ENCODE results near the gene C1QTNF8.

C1QTNF8 gene, protein sequence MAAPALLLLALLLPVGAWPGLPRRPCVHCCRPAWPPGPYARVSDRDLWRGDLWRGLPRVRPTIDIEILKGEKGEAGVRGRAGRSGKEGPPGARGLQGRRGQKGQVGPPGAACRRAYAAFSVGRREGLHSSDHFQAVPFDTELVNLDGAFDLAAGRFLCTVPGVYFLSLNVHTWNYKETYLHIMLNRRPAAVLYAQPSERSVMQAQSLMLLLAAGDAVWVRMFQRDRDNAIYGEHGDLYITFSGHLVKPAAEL

DNA sequence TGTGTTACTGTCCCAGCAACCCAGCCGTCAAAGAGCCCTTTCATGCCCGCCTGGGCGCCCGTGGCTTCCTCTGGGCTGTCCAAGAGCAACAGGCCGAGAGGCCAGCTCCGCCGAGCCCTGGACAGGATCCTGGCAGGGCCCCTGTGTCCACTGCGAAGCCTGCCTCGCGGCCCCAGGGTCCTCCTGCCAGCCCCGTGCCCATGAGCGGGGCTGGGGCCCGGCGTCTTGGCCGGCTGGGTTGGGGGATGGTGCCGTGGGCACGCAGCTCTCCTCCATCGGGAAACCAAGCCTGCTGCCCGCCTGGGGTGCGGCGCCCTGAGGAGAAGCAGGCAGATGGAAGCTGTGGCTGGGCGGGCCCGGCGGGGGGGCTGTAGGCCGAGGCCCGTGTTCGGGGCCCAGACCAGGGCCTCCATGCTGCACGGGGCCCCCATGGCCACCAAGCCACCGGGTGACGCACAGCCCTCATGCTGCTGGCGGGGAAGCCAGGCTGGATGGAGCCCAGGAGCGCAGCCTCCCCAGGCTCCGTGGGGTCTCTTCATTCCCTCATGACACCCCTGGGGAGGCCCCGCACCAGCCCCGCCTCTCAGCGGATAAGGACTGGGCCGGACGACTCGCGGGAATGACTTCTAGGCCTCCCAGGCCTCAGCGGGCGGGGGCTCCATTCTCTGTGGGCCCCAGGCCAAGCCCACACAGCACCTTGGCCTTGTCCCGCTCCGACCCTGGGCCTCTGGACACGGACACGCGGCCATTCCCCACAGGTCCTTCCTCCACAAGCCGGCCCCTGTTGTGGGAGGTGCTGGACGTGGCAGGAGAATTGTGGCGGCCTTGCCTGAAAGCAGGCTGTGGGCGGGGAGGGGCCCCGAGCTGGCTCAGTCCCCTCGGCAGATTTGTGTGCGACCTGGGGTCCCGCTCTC is at the start of gene C1QTNF8:
Gene C1QTNF8, minus strand, starts transcription at position 76 of the 914 bp plus-strand sequence. CDS start 1,322 bp downstream, outside the sequence.
- DNase-seq = no peak

DNA sequence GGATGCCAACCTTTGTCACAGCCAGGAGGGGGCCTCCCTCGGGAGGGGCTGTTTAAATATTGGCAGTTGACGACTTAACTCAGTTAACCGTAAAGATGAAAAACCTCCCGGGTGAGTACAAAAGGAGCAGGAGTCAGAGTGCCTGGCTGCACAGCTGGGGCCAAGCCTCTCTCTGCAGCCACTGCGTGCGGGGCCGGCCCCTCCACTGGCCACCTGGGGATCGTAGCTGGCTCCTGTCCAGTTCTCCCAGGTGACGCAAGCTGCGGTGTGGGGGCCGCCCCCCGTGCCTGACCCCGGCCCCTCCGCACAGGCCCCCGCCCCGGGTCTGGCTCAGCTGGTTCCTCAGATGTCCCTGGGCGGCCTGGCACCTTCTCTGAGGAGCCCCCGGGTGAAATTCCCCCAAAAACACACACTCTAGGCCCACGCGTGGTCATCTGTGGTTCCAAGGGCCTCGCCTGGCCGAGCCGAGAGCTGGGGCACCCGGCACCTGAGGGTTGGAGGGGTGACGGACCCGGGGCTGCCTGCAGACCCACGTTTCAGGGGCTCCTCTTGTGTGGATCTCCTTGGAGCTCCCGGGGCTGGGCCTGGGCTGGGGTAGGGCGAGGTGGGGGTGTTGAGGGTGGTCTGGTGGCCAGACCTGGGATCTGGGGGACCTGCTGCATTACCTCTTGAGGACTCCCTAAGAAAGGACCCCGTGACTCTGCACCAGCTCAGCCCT is 49.5 kb upstream of the C1QTNF8 start:
- DNase-seq = no peak

DNA sequence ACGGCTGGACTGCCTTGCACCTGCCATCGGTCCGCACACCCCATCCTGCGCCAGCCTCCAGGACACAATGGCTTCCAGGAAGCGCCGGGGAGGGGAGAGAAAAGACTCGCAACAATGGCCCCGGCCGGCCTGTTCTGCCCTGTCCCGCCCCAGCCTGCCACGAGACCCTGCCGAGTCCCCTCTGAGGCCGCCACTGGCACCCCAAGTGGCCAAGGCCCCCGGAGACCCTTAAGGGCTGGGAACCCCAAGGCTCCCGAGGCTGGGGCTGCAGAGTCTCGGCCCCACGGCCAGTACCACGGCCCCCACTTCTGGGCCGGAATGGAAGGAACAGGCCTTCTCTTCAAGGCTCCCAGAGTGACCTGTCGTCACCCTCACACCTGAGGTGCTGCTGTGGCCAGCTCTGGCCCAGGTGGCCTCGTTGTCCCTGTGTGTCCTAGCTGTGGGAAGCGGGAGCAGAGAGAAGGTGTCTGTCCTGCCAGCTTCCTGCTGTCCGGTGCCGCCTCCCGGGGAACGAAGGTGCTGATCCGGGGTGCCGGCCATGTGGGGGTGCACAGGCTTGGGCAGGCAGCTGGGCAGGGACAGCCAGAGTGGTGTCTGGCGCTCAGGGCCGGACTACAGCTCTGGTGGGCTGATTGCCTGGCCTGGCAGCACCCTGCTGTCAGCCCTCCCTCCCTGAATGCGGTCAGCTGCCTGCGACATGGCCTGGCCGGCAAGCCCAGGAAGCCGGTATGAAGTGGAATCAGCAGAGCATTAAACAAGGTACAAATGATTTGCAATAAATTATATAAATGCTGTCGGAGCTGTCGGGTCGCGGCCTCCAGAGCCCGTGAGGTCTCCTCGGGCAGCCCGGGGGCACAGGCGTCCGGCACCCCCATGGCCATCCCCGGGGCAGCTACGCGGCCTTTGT is 48.7 kb upstream of the C1QTNF8 start:
- no peak for DNase-seq

DNA sequence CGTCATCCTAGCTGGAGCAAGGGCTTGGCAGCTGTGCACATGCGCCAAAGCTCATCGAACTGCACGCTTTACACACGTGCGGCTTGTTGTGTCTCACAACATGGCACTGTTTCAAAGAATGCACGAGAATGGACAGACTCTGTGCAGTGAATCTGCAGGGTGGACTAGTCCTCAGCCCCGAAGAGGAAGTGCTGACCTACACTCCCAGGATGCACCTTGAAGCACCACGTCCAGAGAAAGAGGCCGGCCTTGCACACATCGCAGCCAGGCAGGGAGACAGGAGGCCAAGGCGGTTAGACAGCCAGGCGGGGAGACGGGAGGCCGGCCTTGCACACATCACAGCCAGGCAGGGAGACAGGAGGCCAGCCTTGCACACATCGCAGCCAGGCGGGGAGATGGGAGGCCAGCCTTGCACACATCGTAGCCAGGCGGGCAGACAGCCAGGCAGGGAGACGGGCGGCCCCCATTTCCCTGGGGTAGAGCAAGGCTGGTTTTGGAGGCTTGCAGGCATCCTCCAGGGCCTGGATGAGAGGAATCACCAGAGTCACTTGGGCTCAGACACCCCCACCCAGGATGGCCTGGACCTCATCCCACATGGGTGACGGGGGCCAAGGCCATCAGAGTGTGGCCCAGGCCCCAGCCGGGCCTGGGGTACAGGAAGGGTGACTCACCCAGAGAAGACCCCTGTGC is 47.9 kb upstream of the C1QTNF8 start:
- DNase-seq = no peak

DNA sequence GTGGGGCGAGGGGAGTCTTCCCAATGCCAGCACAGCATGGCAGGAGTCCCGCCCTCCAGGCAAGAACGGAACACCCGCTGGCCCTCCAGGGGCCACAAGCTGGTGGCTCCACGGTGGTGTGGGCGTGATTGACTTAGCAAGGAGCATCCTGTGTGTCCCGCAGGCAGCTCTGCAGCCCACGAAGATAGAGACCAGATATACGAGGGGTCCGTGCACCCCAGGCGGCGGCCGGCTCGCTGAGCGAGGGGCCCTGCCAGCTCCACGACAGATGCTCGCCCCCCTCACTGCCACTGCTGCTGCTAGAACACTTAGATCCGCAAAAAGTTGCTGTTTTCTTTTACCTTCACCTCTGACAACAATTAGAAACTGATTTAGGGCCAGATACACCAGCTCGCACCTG is 46.9 kb upstream of the C1QTNF8 start:
- DNase-seq = no peak

DNA sequence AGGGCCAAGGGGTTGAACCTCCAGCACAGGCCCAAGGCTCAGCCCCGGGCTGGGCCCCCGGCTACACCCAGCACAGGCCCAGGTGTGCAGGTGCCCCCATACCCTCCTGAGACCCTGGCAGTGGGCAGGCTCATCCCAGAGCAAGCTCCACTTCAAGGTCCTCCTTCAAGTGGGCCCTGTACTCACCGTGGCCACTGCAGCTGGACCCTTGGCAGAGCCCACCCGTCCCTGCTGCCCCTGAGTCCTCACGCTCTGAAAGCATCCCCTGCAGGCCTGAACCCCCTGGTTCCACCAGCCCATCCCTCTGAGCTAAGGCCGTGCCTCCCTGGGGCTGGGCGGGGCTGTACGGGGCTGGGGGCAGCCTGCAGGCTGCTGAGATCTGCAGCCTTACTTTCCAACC is 45.7 kb upstream of the C1QTNF8 start:
- no peak for DNase-seq

DNA sequence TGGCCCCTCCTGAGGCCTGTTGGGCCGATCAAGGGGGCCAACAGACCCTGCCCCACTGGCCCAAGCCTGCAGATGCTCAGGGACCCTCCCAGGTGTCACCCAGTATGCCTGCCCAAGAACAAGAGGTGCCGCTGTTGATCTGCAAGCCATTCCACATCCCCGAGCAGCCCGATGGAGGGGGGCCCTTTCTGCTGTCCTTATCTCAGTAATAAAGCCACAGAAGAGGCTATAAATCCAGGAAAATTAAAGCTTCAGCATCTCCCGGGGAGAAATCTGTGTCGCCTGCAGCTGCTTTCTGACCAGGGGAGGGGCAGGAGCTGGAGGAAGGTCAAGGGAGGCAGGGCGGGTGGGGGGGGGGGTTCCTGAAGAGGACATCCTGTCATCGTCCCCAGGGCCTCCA is 45.1 kb upstream of the C1QTNF8 start:
- no peak for DNase-seq

DNA sequence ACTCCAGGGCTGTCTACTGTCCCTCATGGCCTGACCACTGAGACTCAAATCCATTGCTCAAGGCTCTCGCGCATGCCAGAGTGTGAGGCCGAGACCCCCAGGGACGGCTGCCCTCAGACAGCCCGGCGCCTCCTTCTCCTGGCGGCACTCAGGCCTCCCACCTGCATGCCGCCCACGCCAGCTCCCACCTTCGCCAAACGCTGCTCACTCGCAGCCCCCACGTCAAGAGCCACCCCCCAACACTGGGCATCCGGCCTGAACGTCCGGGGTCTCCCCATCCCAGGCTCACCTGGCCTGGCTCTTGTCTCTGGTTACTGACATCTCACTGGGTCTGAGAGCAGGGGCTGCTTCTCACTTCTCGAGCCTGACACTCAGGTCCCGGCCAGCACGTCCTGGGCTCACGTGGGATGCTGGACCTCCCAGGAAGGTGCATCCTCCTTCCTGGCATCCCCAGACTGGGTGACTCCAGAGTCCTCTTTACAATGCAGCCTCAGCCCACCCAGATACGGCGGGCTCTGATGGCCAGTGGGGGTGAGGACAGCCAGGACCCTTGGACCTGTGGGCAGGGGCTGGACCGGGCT is 44.6 kb upstream of the C1QTNF8 start:
- DNase-seq = no peak

DNA sequence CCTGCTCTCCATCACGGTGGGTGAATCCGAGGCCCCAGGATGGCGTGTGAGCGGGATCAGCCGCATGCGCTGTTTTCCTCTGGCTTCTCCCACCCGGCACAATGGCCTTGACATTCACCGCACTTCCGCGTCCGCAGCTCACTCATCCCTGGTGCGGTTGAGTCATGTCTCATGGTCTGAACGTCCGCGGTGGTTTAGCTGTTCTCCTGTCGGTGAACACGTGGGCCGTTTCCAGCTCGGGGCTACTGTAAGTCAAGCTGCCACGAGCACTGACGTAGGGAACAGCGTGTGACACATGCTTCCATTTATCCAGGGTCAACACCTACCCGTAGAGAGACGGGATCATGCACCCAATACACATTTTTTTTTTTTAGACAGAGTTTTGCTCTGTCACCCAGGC is 41.6 kb upstream of the C1QTNF8 start:
- no peak for DNase-seq

DNA sequence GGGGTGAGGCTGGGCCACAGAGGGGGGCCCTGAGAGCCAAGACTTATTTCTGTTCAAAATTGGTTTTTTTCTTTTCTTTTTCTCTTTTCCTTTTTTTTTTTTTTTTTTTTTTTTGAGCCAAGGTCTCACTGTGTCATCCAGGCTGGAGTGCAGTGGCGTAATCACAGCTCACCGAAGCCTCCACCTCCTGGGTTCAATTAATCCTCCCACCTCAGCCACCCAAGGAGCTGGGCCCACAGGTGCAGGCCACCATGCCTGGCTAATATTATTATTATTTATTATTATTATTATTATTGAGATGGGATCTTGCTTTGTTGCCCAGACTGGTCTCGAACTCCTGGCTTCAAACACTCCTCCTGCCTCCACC is 39.4 kb upstream of the C1QTNF8 start:
- no peak for DNase-seq

DNA sequence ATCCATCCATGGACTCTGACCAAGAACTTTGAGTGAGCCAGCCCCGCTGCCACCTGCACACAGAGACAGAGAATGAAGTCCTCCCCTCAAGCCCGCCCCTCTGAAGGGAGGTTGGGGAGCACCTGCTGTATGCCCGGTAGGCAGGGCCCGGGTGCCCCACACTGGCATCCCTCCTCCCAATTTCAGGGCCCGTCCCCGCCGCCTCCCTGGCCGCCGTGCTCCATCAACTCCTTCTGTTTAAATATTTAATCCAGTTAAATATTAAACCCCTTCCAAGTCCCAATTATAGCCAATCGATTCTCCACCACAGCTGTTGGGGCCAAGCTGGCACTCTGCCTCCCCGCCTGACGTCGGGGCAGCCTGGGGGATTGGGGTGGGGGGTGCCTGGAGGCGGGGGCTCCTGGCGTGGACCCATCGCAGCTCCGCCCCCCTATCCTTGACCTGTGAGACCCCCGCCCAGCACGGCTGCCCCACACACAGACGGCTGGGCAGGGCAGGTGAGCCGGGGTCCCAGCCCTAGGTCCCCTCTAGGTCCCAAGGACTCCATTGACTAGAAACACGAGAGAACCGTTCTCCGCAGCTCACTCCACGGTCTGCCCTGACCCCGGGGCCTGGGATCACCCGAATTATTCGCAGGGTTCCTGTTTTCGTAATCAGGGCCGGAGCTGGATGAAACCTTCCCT is 38.9 kb upstream of the C1QTNF8 start:
- DNase-seq = no peak

DNA sequence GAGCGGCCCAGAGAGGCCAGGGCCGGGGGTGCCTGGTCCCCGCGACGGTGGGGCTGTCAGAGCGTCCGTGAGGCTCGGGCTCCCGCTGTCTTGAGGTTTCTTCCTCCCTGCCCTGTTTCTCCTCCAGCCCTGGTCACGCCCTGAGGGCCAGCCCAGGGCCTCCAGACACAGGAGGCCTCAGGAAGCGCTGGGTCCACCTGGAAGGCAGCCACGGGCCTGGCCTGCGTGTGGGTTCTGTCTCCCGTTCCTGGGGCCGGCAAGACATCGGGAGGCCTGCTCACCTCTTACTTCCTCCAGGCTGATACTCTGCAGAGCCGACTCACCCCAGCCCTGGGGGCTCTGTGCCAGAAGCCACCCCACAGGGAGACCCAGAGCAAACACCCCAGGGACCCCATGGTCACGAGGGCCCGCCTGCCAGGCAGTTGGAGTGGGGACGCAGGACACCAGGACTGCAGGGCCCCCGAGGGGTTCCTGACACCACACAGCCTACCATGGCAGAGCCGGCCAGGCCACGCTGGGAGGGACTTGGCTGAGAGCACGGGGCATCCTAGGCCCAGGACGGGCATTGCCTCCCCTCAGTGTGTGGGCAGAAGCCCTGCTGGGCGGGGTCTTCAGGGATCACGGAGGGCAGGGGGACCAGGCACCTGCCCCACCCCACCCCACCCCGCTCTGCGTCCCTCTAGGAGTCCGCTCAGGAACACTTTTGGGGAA is 37.9 kb upstream of the C1QTNF8 start:
- no peak for DNase-seq

DNA sequence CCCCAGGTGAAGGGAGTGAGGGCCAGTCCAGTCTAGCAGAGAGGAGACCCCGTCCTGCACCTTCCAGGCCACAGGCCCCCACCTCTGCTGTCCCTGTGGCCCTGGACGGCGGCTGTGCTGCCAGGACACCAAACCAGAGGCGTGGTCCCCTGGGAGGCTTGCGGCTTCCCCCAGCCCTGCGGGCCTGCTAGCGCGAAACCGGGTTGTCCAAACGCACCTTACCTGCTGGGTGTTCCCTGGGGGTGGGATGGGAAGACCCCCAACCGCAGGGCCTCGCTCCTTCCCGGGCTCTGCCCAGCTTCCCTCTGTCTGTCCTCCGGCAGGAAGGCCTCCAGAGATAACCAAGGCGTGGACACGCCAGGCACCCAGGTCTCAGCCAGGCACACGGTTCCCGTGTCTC is 37.2 kb upstream of the C1QTNF8 start:
- DNase-seq = no peak

DNA sequence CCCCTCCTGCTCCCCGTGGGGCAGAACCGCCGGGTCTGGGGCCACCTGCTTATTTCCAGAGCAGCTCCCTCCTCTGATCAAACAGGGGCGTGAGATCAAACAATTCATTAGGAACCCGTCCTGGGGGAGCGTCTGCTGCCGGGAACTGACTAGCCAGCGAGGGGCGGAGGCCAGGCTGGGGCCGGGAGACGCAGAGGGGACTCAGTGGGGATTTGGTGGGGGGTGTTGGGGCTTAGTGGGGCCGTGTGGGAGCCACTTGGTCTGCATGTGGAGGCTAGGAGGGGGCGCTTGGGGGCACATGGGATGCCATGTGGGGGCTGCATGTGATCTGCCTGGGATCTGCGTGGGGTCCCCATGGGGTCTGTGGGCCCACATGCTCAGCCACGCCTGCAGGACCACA is 36.4 kb upstream of the C1QTNF8 start:
- no peak for DNase-seq

DNA sequence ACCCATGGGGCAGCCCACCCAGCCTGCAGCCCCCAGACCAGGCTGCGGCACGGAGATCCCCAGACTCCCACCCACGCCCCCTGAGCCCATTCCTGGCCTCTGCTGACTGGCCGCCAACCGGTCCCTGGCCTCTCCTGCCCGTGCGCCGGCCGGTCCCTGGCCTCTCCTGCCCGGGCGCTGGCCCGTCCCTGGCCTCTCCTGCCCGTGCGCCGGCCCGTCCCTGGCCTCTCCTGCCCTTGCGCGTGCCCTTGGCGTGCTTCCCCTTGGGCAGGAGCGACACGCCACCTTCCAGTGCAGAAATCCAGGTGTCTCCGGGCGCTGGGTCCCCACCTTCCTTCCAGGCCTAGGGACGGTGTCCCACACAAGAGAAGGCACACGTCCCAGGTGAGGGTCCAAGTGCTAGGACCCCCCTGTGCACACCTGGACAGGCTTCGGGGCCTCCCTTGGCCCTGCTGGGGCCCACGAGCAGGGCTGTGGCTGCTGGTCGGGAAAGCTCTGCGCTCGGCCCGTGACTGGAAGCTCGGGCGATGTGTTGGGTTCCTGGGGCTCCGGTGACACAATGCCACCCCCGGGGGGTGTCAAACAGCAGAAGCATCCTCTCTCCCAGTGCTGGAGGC is 35.4 kb upstream of the C1QTNF8 start:
- no peak for DNase-seq

DNA sequence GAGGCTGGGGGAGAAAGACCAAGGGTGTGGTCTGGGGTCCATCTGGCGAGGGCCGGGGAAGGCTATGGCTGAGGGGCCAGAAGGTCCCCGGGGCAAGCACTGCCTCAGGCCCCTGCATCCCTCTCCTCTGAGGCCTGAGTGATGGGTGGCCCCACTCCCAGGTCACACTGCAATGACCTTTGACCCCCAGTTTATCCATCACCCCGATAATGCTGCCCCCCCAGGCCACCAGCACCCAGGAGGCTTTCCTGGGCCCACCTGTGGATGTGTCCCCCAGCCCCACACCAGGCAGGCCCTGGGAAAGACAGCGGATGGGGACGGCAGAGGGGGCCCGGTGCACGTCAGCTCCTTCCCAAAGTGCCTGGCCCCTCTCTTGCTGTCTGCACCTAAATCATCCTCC is 34.3 kb upstream of the C1QTNF8 start:
- DNase-seq = no peak

DNA sequence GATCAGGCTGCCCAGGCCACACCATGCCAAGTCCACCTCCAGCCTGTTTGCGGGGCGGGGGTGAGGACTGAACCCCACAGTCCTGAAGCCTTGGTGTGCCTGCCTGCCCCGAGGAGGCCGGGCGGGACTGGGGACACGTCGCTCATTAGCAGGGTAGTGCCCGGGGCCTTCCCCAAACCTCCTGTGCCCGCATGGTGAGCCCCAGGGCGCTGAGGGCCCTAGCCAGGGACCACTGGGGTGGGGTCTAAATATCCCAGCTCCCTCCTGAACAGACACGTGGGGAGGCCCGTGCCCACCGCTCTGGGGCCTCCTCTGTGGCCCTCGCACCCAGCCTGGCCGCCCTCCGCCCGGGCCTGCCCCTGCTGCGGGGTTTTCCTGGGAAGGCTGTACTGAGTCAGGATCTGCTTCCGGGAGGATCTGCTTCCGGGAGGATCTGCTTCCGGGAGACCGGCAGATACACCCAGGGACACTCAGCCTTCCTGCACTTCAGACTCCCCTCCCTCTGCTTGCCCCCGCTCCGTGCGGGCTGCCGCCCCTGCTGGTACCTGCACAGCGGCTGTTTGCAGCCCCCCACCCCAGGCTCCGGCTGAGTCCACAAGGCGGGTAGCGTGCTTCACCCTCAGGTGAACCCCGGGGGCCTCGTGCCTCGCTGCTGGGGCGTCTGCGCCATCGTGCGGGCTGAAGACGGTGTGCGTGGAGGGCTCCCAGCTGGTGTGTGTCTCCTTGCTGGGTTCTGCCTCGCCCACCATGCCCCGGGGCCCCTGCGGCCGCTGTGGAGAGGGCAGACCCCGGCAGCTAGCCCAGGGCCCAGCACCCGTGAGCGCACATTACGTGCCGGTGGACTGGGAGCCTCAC is 33.3 kb upstream of the C1QTNF8 start:
- no peak for DNase-seq

DNA sequence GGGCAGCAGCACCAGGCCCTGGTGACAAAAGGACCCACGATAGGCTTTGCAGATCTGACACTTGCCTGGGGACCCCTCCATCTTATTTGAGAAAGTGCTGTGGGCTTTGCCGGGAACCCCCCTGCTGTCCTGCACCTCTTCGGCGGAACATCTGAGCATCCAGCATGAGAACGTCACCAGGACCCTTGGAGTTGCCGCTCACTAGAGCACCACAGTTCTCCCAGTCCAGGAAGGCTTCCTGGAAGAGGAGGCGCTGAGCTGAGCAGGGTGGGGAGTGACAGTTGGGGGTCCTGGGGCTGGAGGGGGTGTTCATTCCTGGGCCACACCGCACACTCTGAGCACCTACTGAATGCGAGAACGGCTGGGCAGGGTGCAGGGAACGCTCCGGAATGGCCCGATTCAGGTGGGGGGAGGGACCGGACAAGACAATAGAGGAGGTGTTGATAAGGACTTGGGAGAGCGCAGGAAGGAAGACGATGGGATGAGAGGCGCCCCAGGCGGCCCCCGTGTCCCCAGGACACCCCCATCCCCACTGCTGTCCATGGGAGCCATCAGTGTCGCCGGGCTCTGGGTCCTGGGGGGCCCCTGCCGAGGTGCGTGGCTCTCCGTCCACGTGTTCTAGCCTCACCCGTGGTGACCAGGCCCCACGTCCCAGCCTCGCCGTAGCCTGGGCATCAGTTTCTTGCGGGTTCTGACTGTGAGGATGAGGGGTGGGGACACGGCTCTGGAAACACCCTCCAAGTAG is 32.1 kb upstream of the C1QTNF8 start:
- no peak for DNase-seq

Measured in NCI-H1436 treated with DMSO at 0.1 percent for 48 hours (cell line).